Pancreas (tissue), 10 donors: Measurements from ENCODE around the gene CALR3. TPM values are rescaled to one million over a fixed set of nuclear protein-coding genes. Genes with fewer than 3 reads are reported as not detected.
A peak's percentile ranks its signal among the peaks of the same experiment; 100 is the strongest.
"Not testable (repeated sequence)": the region's sequence is repeated elsewhere in the genome, so short reads cannot be mapped to it uniquely, and the experiment has no call there.

Experiments
- ATAC-seq, 4 donors: fragments of 200-7000 bp; cut with Tn5 transposase; one replicate each; pipeline versions ENCODE4 v1.8.0 to v1.9.1; 2020; ENCODE audit warnings: mild to moderate bottlenecking in 4 of 4, moderate library complexity in 4 of 4
- DNase-seq, 6 donors: peaks; one replicate each; pipeline ENCODE4 v3.0.0-alpha.2; 2020
- FAIRE-seq: peaks from 2 replicates; lab custom pipeline; 2012; peaks lifted over from hg19 to GRCh38; lab: Jason Lieb, UNC
- H3K27ac ChIP-seq, 4 donors: fragments of 200-600 bp; sonication (generic); 1 replicate in 3 of 4; 2 replicates in 1 of 4; pipeline versions ENCODE4 v1.5.0 to v1.8.0; 2020
- H3K27me3 ChIP-seq, 4 donors: fragments of 200-600 bp; one replicate each; pipeline ENCODE4 v1.8.0; 2021
- H3K36me3 ChIP-seq, 3 donors: fragments of 200-600 bp; sonication (generic) in 1 of 3; one replicate each; pipeline versions ENCODE4 v1.5.0 to v1.8.0; 2020 to 2021
- H3K4me1 ChIP-seq, 3 donors: fragments of 200-600 bp; one replicate each; pipeline ENCODE4 v1.8.0; 2021
- H3K4me3 ChIP-seq, 4 donors: fragments of 200-600 bp; sonication (generic) in 2 of 4; one replicate each; pipeline versions ENCODE4 v1.5.0 to v1.8.0; 2020 to 2021
- H3K9me3 ChIP-seq, 4 donors: fragments of 200-600 bp; one replicate each; pipeline ENCODE4 v1.8.0; 2021
- CTCF ChIP-seq, 4 donors: fragments of 200-600 bp; sonication (generic) in 3 of 4; IDR thresholded peaks; one replicate each; pipeline versions ENCODE4 v1.5.0 to v1.8.0; 2021; ENCODE audit warnings: antibody characterized with exemption in 4 of 4
- WGBS, 2 donors: extraction: QIAGEN DNeasy Blood & Tissue Kit; methylation state at CpG; one replicate each; pipeline ENCODE4 v1.1.7; 2013; 5-methylcytosine and 5-hydroxymethylcytosine counted together
- intact Hi-C, 3 donors: fragments of 100-400 bp; cut with DNase I; formaldehyde crosslinking; loops; one replicate each; pipeline versions ENCODE4 v1.11.1 to v1.14.2; 2022
- polyA plus RNA-seq, 2 donors: library from polyadenylated mRNA; stranded (reverse); fragments of 200-250 nt; gene quantifications; one replicate each; pipeline ENCODE4 v1.2.3, GENCODE V29; 2013
- total RNA-seq, 6 donors: library from RNA; stranded (reverse); fragmentation: NEBNext Ultra II Directional in 4 of 6; extraction: Animal tissue kit (Norgen Biotek cat#: 25700) in 4 of 6; gene quantifications; one replicate each; pipeline versions ENCODE4 v1.2.1 to v1.2.4, GENCODE V29; 2021 to 2023
- donor health status: healthy with polysubstance abuse.
- donor health status: DM: no; HTN: no; CAD: no; lungs with moderate emphysema.
- donor health status: DM: no; HTN: no; CAD: no.
- donor health status: control.
- donor health status: control.
- donor health status: Bipolar disorder and iron deficiency.
- donor health status: DM: yes; HTN: yes; CAD: no.
- donor health status: DM: no; HTN: no; CAD: no.
- donor health status: DM: no; HTN: no; CAD: no.
- donor health status: DM: yes; HTN: yes; CAD: no.

The CALR3 gene
- total and polyA plus RNA-seq, 8 donors, result 0.07 TPM; not detected in 7

- H3K36me3 ChIP-seq, result no peaks in the 10 kb centered on the region
- intact Hi-C loops, result no loop called here
- no peak overlapping the region for H3K27ac ChIP-seq
- FAIRE-seq, result no peak
- WGBS, 2 donors, result 75 to 77% methylated on average over 11 of the region's 11 CpGs
- H3K27me3 ChIP-seq, result no peaks in the 10 kb centered on the region
- no peak for TF ChIP-seq CTCF (IDR thresholded peaks at IDR 0.05)
- no peaks in the 10 kb centered on the region for H3K9me3 ChIP-seq
- no peak overlapping the region for H3K4me3 ChIP-seq
- DNase-seq, result no peak
- H3K4me1 ChIP-seq, result peaks cover 0 to 8% (median 6%) of the 10 kb centered on the region in 3 donors
- ATAC-seq, result peak in 1 of 4 donors; percentile 10
Measured at GRCh38 chr19:16456652-16457194, 39.2 kb downstream of the CALR3 start.

GRCh38 chr19:16455489-16455888 is 40.5 kb downstream of the CALR3 start:
- FAIRE-seq (no peak), ATAC-seq (no peak), DNase-seq (no peak)
- no peaks in the 10 kb centered on the region for H3K36me3 ChIP-seq
- H3K4me3 ChIP-seq, result no peak overlapping the region
- H3K9me3 ChIP-seq, result no peaks in the 10 kb centered on the region
- no peak overlapping the region for H3K27ac ChIP-seq
- WGBS, 2 donors, result 92 to 97% methylated on average over 4 to 5 of the region's 5 CpGs
- peaks cover 0 to 8% (median 6%) of the 10 kb centered on the region in 3 donors for H3K4me1 ChIP-seq
- H3K27me3 ChIP-seq, result no peaks in the 10 kb centered on the region
- TF ChIP-seq CTCF (IDR thresholded peaks at IDR 0.05), result no peak
- intact Hi-C loops, result no loop called here

- Histone ChIP-seq H3K4me3 (no peak overlapping the region), H3K9me3 (no peaks in the 10 kb centered on the region), H3K27ac (peak overlapping the region in 1 of 4 donors; percentile 18), H3K4me1 (peaks cover 0 to 8% (median 6%) of the 10 kb centered on the region in 3 donors), H3K36me3 (no peaks in the 10 kb centered on the region), H3K27me3 (no peaks in the 10 kb centered on the region)
- intact Hi-C loops, result no loop called here
- TF ChIP-seq CTCF (IDR thresholded peaks at IDR 0.05), result no peak
- 60 to 71% methylated on average over 10 of the region's 10 CpGs for WGBS, 2 donors
- FAIRE-seq (no peak), DNase-seq (no peak), ATAC-seq (peak in 2 of 4 donors; percentile 24 to 28)
Measured at GRCh38 chr19:16454351-16454918, 41.5 kb downstream of the CALR3 start.

GRCh38 chr19:16452325-16452724 is 43.6 kb downstream of the CALR3 start:
- WGBS, 2 donors, result 84 to 90% methylated on average over 8 of the region's 8 CpGs
- Histone ChIP-seq H3K27ac (no peak overlapping the region), H3K27me3 (no peaks in the 10 kb centered on the region), H3K36me3 (no peaks in the 10 kb centered on the region), H3K4me3 (no peak overlapping the region), H3K4me1 (peaks cover under 1 to 6% (median 4%) of the 10 kb centered on the region in 3 donors), H3K9me3 (no peaks in the 10 kb centered on the region)
- intact Hi-C loops, result no loop called here
- ATAC-seq, result no peak
- FAIRE-seq, result no peak
- DNase-seq, result no peak
- no peak for TF ChIP-seq CTCF (IDR thresholded peaks at IDR 0.05)

GRCh38 chr19:16449330-16449961 is 46.5 kb downstream of the CALR3 start:
- FAIRE-seq, result no peak
- TF ChIP-seq CTCF (IDR thresholded peaks at IDR 0.05), result no peak

GRCh38 chr19:16448872-16449271 is 47.1 kb downstream of the CALR3 start:
- H3K36me3 ChIP-seq, H3K9me3 ChIP-seq, H3K27ac ChIP-seq, DNase-seq, H3K4me3 ChIP-seq, intact Hi-C loops, ATAC-seq, FAIRE-seq, H3K27me3 ChIP-seq: not testable (repeated sequence)
- WGBS, 2 donors, result 96 to 100% methylated on average over 3 of the region's 3 CpGs
- peaks cover 10 to 16% (median 12%) of the 10 kb centered on the region in 3 donors for H3K4me1 ChIP-seq

More at GRCh38 chr19:16449330-16449961, 46.5 kb downstream of the CALR3 start:
- peaks cover 10 to 16% (median 15%) of the 10 kb centered on the region in 3 donors for H3K4me1 ChIP-seq
- intact Hi-C loops, result no loop called here
- H3K36me3 ChIP-seq, result no peaks in the 10 kb centered on the region
- no peaks in the 10 kb centered on the region for H3K9me3 ChIP-seq
- H3K27me3 ChIP-seq, result no peaks in the 10 kb centered on the region
- ATAC-seq (no peak), DNase-seq (no peak)
- H3K27ac ChIP-seq, result no peak overlapping the region
- 89 to 90% methylated on average over 6 of the region's 6 CpGs for WGBS, 2 donors
- H3K4me3 ChIP-seq, result no peak overlapping the region
